B cell (primary cell): ENCODE results near the gene ATL1. TPM values are rescaled to one million over a fixed set of nuclear protein-coding genes. Genes with fewer than 3 reads are reported as not detected.

Experiments
- ATAC-seq: fragments of 200-7000 bp; cut with Tn5 transposase; one replicate; pipeline ENCODE4 v1.10.0; 2021; ENCODE audit warnings: low read depth, mild to moderate bottlenecking, moderate number of reproducible peaks, moderate library complexity
- CTCF ChIA-PET: fragments of 350-600 bp; sonication (Branson Sonifier 250); formaldehyde crosslinking; loops from one replicate; lab custom pipeline; 2021; ENCODE audit warnings: antibody characterized with exemption, inconsistent platforms; lab: Charles Lee
- POLR2A ChIA-PET: fragments of 350-600 bp; sonication (Branson Sonifier 250); formaldehyde crosslinking; loops from one replicate; lab custom pipeline; 2021; ENCODE audit warnings: antibody characterized with exemption; lab: Charles Lee
- DNase-seq: peaks from one replicate; pipeline ENCODE4 v3.0.0; 2013
- H2AFZ ChIP-seq: 2 replicates; pipeline ENCODE4 v1.6.1; 2012; ENCODE audit warnings: mild to moderate bottlenecking, low read depth, low read length; ENCODE audit not compliant: insufficient read depth, poor library complexity, severe bottlenecking
- H3K27ac ChIP-seq, 2 donors: 1 replicate in 1 of 2; 2 replicates in 1 of 2; pipeline ENCODE4 v1.5.1; 2012 to 2013; ENCODE audit warnings: low read length in 2 of 2, mild to moderate bottlenecking in 2 of 2, moderate library complexity in 1 of 2
- H3K27me3 ChIP-seq, 4 experiments: fragments of 200-600 bp in 1 of 4; sonication (generic) in 1 of 4; replicated peaks in 1 of 4; 1 replicate in 2 of 4; 2 replicates in 2 of 4; pipeline versions ENCODE4 v1.6.1 to v1.7.0; 2013 to 2016; ENCODE audit warnings: low read length in 3 of 4, mild to moderate bottlenecking in 2 of 4, mixed read lengths in 1 of 4, moderate library complexity in 1 of 4; ENCODE audit not compliant: insufficient read depth in 4 of 4, control insufficient read depth in 3 of 4; ENCODE audit errors: control extremely low read depth in 1 of 4
- H3K36me3 ChIP-seq, 2 experiments: replicated peaks in 1 of 2; 1 replicate in 1 of 2; 2 replicates in 1 of 2; pipeline versions ENCODE4 v1.6.1 to v1.7.1; 2013; ENCODE audit warnings: low read length in 1 of 2; ENCODE audit not compliant: insufficient read depth in 2 of 2, control insufficient read depth in 1 of 2; ENCODE audit errors: control extremely low read depth in 1 of 2, extremely low read depth in 1 of 2
- H3K4me1 ChIP-seq, 2 donors: fragments of 200-600 bp in 1 of 2; sonication (generic) in 1 of 2; 1 replicate in 1 of 2; 2 replicates in 1 of 2; pipeline versions ENCODE4 v1.5.1 to v1.6.1; 2013 to 2017; ENCODE audit warnings: low read length in 2 of 2; ENCODE audit not compliant: control insufficient read depth in 2 of 2, insufficient read depth in 2 of 2
- H3K4me2 ChIP-seq: replicated peaks from 2 replicates; pipeline ENCODE3; 2012; ENCODE audit warnings: mild to moderate bottlenecking, low read depth, low read length; ENCODE audit not compliant: poor library complexity, severe bottlenecking
- H3K4me3 ChIP-seq, 5 experiments: fragments of 200-600 bp in 1 of 5; sonication (generic) in 1 of 5; 1 replicate in 3 of 5; 2 replicates in 2 of 5; pipeline versions ENCODE4 v1.5.1 to v1.7.0; 2011 to 2016; ENCODE audit warnings: low read length in 4 of 5, mild to moderate bottlenecking in 4 of 5, low read depth in 2 of 5, control low read depth in 1 of 5, moderate library complexity in 1 of 5; ENCODE audit not compliant: insufficient read depth in 1 of 5; ENCODE audit errors: control extremely low read depth in 1 of 5, extremely low read depth in 1 of 5
- H3K79me2 ChIP-seq: fragments of 200-600 bp; sonication (generic); one replicate; pipeline ENCODE4 v1.6.0; 2016; ENCODE audit warnings: low read length; ENCODE audit not compliant: control insufficient read depth, insufficient read depth
- H3K9ac ChIP-seq: fragments of 200-600 bp; sonication (generic); 2 replicates; pipeline ENCODE4 v1.6.1; 2017; ENCODE audit warnings: mild to moderate bottlenecking, low read length, moderate library complexity
- H3K9me3 ChIP-seq, 3 donors: one replicate each; pipeline versions ENCODE4 v1.6.1 to v1.7.1; 2013; ENCODE audit warnings: low read length in 2 of 3; ENCODE audit not compliant: control insufficient read depth in 2 of 3, insufficient read depth in 1 of 3; ENCODE audit errors: control extremely low read depth in 1 of 3
- H4K20me1 ChIP-seq: 2 replicates; pipeline ENCODE4 v1.6.0; 2012; ENCODE audit warnings: mild to moderate bottlenecking, low read length; ENCODE audit not compliant: insufficient read depth, control insufficient read depth, poor library complexity, severe bottlenecking
- H3K27ac Mint-ChIP-seq: one replicate; pipeline ENCODE4 v1.8.0; 2021; ENCODE audit warnings: mixed read lengths
- H3K27me3 Mint-ChIP-seq: one replicate; pipeline ENCODE4 v1.8.0; 2021; ENCODE audit warnings: mixed read lengths
- H3K4me1 Mint-ChIP-seq: one replicate; pipeline ENCODE4 v1.8.0; 2021; ENCODE audit warnings: mixed read lengths
- H3K4me3 Mint-ChIP-seq: one replicate; pipeline ENCODE4 v1.8.0; 2021; ENCODE audit warnings: mixed read lengths
- H3K9me3 Mint-ChIP-seq: one replicate; pipeline ENCODE4 v1.8.0; 2022; ENCODE audit warnings: mixed read lengths; ENCODE audit not compliant: insufficient read depth
- CTCF ChIP-seq: fragments of 200-600 bp; IDR thresholded peaks from one replicate; pipeline ENCODE4 v1.8.0; 2022; ENCODE audit warnings: antibody characterized with exemption, mild to moderate bottlenecking
- EZH2 ChIP-seq: IDR thresholded peaks from 2 replicates; pipeline ENCODE4 v1.6.1; 2012; ENCODE audit warnings: borderline replicate concordance, low read depth, mild to moderate bottlenecking, moderate library complexity, low read length; ENCODE audit not compliant: insufficient read depth, poor library complexity, severe bottlenecking
- WGBS: methylation state at CpG from one replicate; pipeline ENCODE4 v1.1.5; 2013; ENCODE audit warnings: missing lambda C conversion rate; ENCODE audit not compliant: insufficient coverage; 5-methylcytosine and 5-hydroxymethylcytosine counted together
- intact Hi-C: fragments of 100-400 bp; cut with micrococcal nuclease; formaldehyde crosslinking; loops from one replicate; pipeline ENCODE4 v1.10.0; 2022
- polyA plus RNA-seq: library from polyadenylated mRNA; depleted of rRNA; stranded (reverse); fragments of >200 nt; gene quantifications from 2 replicates; pipeline ENCODE4 v1.2.3, GENCODE V29; 2012
- total RNA-seq, 2 donors: library from RNA; stranded (reverse); fragments of 120-200 nt in 1 of 2; gene quantifications; 1 replicate in 1 of 2; 2 replicates in 1 of 2; pipeline versions ENCODE4 v1.2.3 to v1.2.4, GENCODE V29; 2013 to 2022

Gene ATL1
- total and polyA plus RNA-seq, 2 donors (not counting 1 experiment from before 2014, with no cell fraction given): 2.9 TPM

DNA sequence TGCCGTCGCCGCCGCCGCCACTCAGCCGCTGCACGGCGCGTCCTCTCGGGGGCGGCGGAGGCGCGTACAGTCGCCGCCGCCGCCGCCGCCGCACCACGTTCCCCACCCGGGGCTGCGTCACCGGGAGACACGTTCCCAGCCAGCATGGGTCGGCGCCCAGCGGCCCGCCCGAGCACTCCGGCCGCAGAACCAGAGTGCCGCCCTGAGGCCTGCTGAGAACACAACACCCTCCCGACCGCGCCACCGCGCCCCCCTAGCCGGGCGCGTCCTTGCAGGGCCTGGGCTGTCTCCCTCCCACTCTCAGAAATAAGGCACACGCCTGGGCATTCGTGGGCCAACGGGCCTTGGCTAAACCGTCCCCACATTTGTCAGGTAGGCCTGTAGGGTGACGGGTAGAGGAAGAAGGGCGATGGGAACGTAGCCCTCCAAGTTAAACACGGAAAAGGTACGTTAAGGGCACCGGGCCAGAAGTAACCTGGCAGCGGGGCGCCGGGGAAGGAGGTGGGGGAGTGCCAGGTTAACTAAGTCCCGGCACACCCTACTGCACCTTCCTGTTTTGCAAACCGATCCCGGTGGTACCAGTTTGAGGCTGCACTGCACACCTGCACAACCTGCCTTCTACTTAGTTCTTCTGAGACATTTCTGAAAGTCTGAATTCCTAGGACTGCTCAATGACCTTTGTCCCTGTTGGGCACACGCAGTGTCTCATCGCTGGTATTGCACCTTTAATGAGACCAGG, 27.3 kb upstream of the ATL1 start, which contains the start of gene MAP4K5:
MAP4K5 (minus strand) TSS at position 68 of the 739 bp plus-strand sequence. CDS start 520 bp downstream, outside the sequence.
- Histone ChIP-seq H3K4me1 (peaks cover 18 to 37% of the 10 kb centered on the region in 2 donors), H3K9me3 (peaks cover 0 to 6% (median 0%) of the 10 kb centered on the region in 3 donors), H3K4me2 (peak within 1 kb of the TSS; percentile 93), H3K36me3 (peaks cover 0 to 8% of the 10 kb centered on the region in 2 experiments), H3K4me3 (peak within 1 kb of the TSS; percentile 62 to 89 (median 76)), H4K20me1 (no peaks in the 10 kb centered on the region), H3K27me3 (no peaks in the 10 kb centered on the region), H3K79me2 (peaks cover 43% of the 10 kb centered on the region), H3K9ac (peak within 1 kb of the TSS; percentile 79), H3K27ac (peak within 1 kb of the TSS; percentile 83 to 88), H2AFZ (peak within 1 kb of the TSS; percentile 83)
- Mint-ChIP-seq H3K4me1 (peaks cover 47% of the 10 kb centered on the region), H3K9me3 (peaks cover under 1% of the 10 kb centered on the region), H3K27me3 (no peaks in the 10 kb centered on the region), H3K4me3 (peak within 1 kb of the TSS; percentile 93), H3K27ac (peak within 1 kb of the TSS; percentile 95)
- TF ChIP-seq EZH2 (no peak), CTCF (peak; percentile 79)
- intact Hi-C loops: loop anchor here (1.0 to 10.0 kb wide), 11 partner anchors 28 to 948 kb away; partner anchors contain the start of genes ATL1, DMAC2L, L2HGDH and NEMF
- ChIA-PET POLR2A (interaction anchor here (0.6 kb wide), 1 partner anchor 420 kb away, joined by 15 read pairs; no protein-coding TSS in a partner anchor), CTCF (interaction anchor here (0.8 to 3.0 kb wide), 14 partner anchors 10 to 681 kb away, joined by 3 to 26 read pairs (median 4); partner anchors contain the start of genes DMAC2L and L2HGDH)
- WGBS: 0% methylated on average over 58 of the region's 60 CpGs
- DNase-seq (peak; percentile 94), ATAC-seq (peak; percentile 91)
